Neuron (in vitro differentiated cells): ENCODE results near the gene PSG3.
"Not testable (repeated sequence)": the region's sequence is repeated elsewhere in the genome, so short reads cannot be mapped to it uniquely, and the experiment has no call there.

Experiments used
- H2AFZ ChIP-seq: one replicate; pipeline ENCODE4 v1.6.1; 2013; ENCODE audit warnings: low read depth, mild to moderate bottlenecking, inconsistent platforms, low read length, moderate library complexity
- H3K27me3 ChIP-seq: one replicate; pipeline ENCODE4 v1.6.1; 2013; ENCODE audit warnings: low read length; ENCODE audit not compliant: insufficient read depth
- H3K36me3 ChIP-seq: one replicate; pipeline ENCODE4 v1.6.1; 2013; ENCODE audit warnings: low read length; ENCODE audit not compliant: insufficient read depth
- H3K4me1 ChIP-seq: one replicate; pipeline ENCODE4 v1.6.1; 2013; ENCODE audit warnings: low read length; ENCODE audit not compliant: insufficient read depth
- H3K4me3 ChIP-seq: 2 replicates; pipeline ENCODE4 v1.5.1; 2013; ENCODE audit warnings: mild to moderate bottlenecking, low read length, moderate library complexity
- H3K9me3 ChIP-seq: one replicate; pipeline ENCODE4 v1.6.1; 2013; ENCODE audit warnings: low read length

PSG3 gene

GRCh38 chr19:42740381-42740780, at the start of gene PSG3:
Gene PSG3 (minus strand): TSS chr19:42740481. CDS start chr19:42740384, 97 bp downstream.
- not testable (repeated sequence) for H3K27me3 ChIP-seq, H3K4me3 ChIP-seq, H2AFZ ChIP-seq, H3K9me3 ChIP-seq, H3K36me3 ChIP-seq, H3K4me1 ChIP-seq

- H2AFZ ChIP-seq, H3K4me3 ChIP-seq, H3K36me3 ChIP-seq, H3K9me3 ChIP-seq, H3K27me3 ChIP-seq, H3K4me1 ChIP-seq: not testable (repeated sequence)
Observed at GRCh38 chr19:42788766-42789165, 48.5 kb upstream of the PSG3 start.

DNA sequence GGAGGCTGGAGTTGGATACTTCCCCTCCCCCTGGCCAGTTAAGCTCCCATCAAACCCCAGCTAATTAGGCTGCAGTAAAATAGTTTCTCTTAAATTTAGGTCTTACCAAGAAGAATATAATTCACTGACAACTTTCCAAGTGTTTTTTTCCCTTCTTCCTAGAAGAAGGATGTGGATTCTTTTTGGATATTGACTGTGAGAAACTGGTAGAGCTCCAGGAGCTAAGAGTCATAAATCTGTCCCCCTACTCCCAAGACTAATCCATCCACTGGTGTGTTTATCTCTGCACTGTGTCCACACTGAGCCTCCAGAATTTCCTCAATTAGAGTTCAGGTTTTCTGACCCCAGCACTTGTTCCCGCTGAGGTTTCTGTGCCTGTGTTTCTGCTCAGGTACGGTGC, 47.5 kb upstream of the PSG3 start:
- not testable (repeated sequence) for H2AFZ ChIP-seq, H3K4me3 ChIP-seq

GRCh38 chr19:42776750-42777612, 36.7 kb upstream of the PSG3 start:
- not testable (repeated sequence) for H3K9me3 ChIP-seq, H3K36me3 ChIP-seq, H3K27me3 ChIP-seq, H3K4me1 ChIP-seq, H3K4me3 ChIP-seq, H2AFZ ChIP-seq

More for the DNA sequence above, 47.5 kb upstream of the PSG3 start:
- H3K27me3 ChIP-seq, H3K9me3 ChIP-seq, H3K4me1 ChIP-seq, H3K36me3 ChIP-seq: not testable (repeated sequence)

- not testable (repeated sequence) for H3K4me3 ChIP-seq, H2AFZ ChIP-seq, H3K27me3 ChIP-seq, H3K4me1 ChIP-seq, H3K36me3 ChIP-seq, H3K9me3 ChIP-seq
Observed at GRCh38 chr19:42774510-42775158, 34.4 kb upstream of the PSG3 start.

DNA sequence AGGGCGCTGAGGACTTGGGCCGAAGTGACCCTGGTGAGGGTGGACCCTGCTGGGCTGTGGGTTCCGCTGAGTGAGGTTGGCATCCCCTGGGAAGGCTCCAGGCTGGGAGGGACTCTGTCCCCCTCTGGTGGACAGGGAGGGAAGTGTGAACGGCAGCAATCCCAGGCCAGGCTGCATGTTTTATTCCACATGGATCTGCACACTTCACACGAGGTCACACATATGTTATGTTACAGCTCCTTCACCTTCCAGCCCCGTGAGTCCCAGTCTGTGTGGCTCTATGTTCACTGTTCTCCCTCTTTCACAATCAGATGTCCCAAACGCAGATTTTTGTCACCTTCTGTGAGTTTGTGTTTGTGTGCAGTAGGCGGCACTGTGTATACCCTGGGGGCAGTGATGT, 27.0 kb upstream of the PSG3 start:
- not testable (repeated sequence) for H3K9me3 ChIP-seq, H2AFZ ChIP-seq, H3K4me3 ChIP-seq, H3K4me1 ChIP-seq, H3K27me3 ChIP-seq, H3K36me3 ChIP-seq

GRCh38 chr19:42766871-42767270, 26.6 kb upstream of the PSG3 start:
- not testable (repeated sequence) for H3K27me3 ChIP-seq, H3K9me3 ChIP-seq, H3K4me3 ChIP-seq, H2AFZ ChIP-seq, H3K36me3 ChIP-seq, H3K4me1 ChIP-seq

DNA sequence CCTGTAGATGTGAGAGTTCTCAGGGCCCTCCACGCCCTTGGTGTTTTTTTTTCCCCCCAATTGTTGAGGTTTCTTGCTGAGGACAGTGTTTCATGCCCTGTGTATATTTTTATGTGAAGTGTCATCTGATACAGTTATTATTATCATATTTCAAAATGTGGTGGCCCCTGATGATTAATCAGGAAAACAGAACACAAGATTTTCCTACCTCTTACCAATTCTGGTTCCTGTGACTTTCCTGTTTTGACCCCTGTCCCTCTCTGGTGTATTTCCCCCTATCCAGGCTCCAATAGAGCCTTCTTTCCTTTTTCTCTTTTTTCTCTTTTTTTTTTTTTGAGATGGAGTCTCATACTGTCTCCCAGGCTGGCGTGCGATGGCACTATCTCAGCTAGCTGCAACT, 24.6 kb upstream of the PSG3 start:
- Histone ChIP-seq H2AFZ (no peak overlapping the region), H3K4me3 (no peak overlapping the region), H3K4me1 (no peaks in the 10 kb centered on the region), H3K9me3 (no peaks in the 10 kb centered on the region), H3K27me3 (no peaks in the 10 kb centered on the region), H3K36me3 (no peaks in the 10 kb centered on the region)

DNA sequence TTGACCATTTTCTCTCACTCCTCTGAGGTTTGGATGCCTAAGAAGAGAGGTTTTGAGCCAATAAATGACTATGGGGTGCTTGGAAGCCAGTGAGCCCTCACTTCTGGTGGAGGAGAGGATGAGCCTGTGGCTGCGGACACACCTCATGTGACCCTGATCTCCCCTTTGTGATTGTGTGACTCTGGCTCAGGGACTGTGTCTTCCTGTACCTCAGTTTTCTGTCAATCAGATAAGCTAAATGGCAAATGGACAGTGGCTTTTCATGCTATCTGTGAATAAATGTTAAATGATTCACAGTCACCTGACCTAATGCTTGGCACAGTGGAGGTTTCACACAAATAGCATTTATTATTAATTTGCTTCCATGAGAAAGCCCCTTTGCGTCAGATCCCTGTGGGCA, 22.5 kb upstream of the PSG3 start:
- no peak overlapping the region for H3K4me3 ChIP-seq
- no peaks in the 10 kb centered on the region for H3K4me1 ChIP-seq
- no peaks in the 10 kb centered on the region for H3K36me3 ChIP-seq
- no peak overlapping the region for H2AFZ ChIP-seq
- H3K9me3 ChIP-seq, result no peaks in the 10 kb centered on the region
- H3K27me3 ChIP-seq, result no peaks in the 10 kb centered on the region

GRCh38 chr19:42761924-42762295, 21.6 kb upstream of the PSG3 start:
- not testable (repeated sequence) for H2AFZ ChIP-seq, H3K4me1 ChIP-seq, H3K36me3 ChIP-seq, H3K9me3 ChIP-seq, H3K4me3 ChIP-seq, H3K27me3 ChIP-seq

DNA sequence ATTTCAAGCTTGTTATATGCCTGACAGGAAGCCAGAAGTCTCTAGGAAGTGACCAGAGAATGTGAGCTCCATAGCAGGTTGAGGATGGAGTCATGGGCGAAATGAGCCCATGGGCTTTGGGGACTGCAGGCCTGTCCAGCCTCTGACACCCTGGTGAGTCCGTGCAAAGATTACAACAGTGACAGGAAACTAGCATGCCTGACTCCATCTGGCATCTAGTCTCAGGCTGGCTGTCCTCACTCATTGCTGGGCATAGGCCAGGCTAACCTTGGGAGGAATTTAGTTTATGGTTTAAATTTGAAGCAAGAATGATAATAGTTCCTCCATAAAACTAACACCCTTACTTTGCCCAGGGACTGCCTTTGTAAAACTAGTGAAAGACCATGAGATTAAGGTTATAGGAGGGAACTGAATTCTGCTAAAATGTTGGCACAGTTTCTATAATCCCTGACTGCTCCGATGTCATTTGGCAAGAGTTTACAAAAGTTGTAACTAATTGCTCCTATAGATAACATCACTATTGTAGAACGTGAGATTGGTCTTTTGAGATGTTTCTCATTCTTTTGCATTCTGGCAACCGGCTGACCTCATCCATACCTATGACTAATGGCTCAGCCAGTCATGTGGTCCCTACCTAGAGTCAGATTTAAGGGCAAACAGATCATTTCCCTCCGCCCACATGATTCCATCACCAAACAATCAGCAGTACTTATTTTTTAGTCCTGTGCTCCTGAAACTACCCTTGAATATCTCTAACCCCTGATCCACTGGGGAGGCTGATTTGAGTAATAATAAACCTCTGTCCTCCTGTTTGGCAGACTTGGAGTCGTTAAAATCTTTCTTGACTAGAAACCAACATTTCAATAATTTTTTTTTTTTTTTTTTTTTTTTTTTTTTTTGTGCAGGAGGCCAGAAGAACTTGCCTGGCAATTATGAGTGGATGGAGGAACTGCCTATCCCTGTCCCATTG, 21.0 kb upstream of the PSG3 start:
- H2AFZ ChIP-seq, H3K27me3 ChIP-seq, H3K36me3 ChIP-seq, H3K4me1 ChIP-seq, H3K9me3 ChIP-seq, H3K4me3 ChIP-seq: not testable (repeated sequence)

GRCh38 chr19:42758667-42759066, 18.4 kb upstream of the PSG3 start:
- H2AFZ ChIP-seq, H3K9me3 ChIP-seq, H3K36me3 ChIP-seq, H3K4me3 ChIP-seq, H3K4me1 ChIP-seq, H3K27me3 ChIP-seq: not testable (repeated sequence)

- H3K4me1 ChIP-seq, H3K4me3 ChIP-seq, H3K27me3 ChIP-seq, H3K9me3 ChIP-seq, H2AFZ ChIP-seq, H3K36me3 ChIP-seq: not testable (repeated sequence)
Observed at GRCh38 chr19:42752246-42752645, 12.0 kb upstream of the PSG3 start.
